H7 (cell line): Measurements from ENCODE around the gene KCNK10. TPM values are rescaled to one million over a fixed set of nuclear protein-coding genes. Genes with fewer than 3 reads are reported as not detected.
"Not testable (repeated sequence)": the region's sequence is repeated elsewhere in the genome, so short reads cannot be mapped to it uniquely, and the experiment has no call there.

ENCODE experiments used
- DNase-seq: peaks from one replicate; pipeline ENCODE4 v3.0.0; 2012
- H3K27me3 ChIP-seq: 2 replicates; pipeline ENCODE4 v1.6.0; 2011; ENCODE audit warnings: mild to moderate bottlenecking, low read length; ENCODE audit not compliant: control insufficient read depth, insufficient read depth
- H3K36me3 ChIP-seq: replicated peaks from 2 replicates; pipeline ENCODE4 v1.5.1; 2011; ENCODE audit warnings: low read length; ENCODE audit not compliant: control insufficient read depth, insufficient read depth
- H3K4me3 ChIP-seq: 2 replicates; pipeline ENCODE4 v1.5.1; 2011; ENCODE audit warnings: low read depth, mild to moderate bottlenecking, control low read depth, low read length, moderate library complexity; ENCODE audit not compliant: insufficient read depth
- total RNA-seq: library from RNA; depleted of rRNA; stranded (reverse); fragments of >200 nt; shearing (Covaris generic); gene quantifications from 2 replicates; pipeline ENCODE4 v1.2.3, GENCODE V29; 2014

KCNK10 gene
- total RNA-seq, 1 experiment from 2014 or later = 0.03 TPM

GRCh38 chr14:88269806-88270420, 53.2 kb downstream of the KCNK10 start:
- Histone ChIP-seq H3K36me3 (no peaks in the 10 kb centered on the region), H3K4me3 (no peak overlapping the region), H3K27me3 (no peaks in the 10 kb centered on the region)
- DNase-seq = peak; percentile 37

DNA sequence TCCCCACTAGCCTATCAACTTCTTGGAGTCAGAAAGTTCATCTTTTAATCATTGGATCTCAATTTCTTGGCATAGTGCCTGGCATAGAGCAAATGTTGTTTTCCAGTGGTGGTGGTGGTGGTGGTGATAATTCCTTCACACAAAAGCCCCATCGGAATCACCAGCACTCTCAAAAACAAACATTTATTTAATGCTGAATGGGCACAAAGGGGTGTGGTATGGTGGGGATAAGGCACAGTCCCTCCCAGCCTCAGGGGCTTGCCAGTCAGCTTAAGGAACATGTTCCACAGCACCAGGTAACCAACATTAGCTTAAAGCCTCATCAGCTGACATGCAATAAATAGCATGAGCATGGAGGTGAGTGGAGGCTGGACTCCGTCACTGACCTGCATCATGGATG, 56.6 kb downstream of the KCNK10 start:
- H3K36me3 ChIP-seq = no peaks in the 10 kb centered on the region
- no peaks in the 10 kb centered on the region for H3K27me3 ChIP-seq
- no peak overlapping the region for H3K4me3 ChIP-seq
- DNase-seq = no peak

- H3K4me3 ChIP-seq = no peak overlapping the region
- no peak for DNase-seq
- no peaks in the 10 kb centered on the region for H3K36me3 ChIP-seq
- H3K27me3 ChIP-seq = no peaks in the 10 kb centered on the region
These were observed 59.0 kb downstream of the KCNK10 start for GRCh38 chr14:88264116-88264515.

DNA sequence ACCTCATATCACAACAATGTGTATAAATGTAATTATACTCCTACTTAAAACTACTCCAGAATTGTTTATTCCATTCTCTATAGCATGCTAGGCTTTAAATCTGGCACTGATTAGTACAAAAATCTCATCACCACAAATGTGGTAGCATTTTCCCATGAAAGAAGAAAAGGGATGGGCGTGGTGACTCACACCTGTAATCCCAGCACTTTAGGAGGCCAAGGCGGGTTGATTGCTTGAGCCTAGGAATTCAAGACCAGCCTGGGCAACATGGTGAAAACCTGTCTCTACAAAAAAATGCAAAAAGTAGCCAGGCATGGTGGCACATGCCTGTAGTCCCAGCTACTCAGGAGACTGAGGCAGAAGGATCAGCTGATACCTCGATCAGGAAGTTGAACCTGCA, 61.8 kb downstream of the KCNK10 start:
- H3K36me3 ChIP-seq, H3K27me3 ChIP-seq, H3K4me3 ChIP-seq, DNase-seq: not testable (repeated sequence)

DNA sequence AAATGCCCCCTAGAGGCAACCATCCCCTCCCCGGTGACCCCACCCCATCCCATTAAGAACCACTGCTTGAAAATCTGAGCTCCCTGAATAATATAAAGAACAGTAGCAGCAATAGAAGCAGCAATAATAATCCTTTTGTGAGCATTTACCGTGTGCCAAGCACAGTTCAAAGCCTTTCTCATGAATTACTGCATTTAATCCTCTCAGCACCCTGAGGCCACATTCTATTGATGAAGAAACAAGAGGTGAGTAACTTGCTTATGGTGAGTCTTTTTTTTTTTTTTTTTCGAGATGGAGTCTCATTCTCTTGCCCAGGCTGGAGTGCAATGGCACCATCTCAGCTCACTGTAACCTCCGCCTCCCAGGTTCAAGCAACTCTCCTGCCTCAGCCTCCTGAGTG, 65.0 kb downstream of the KCNK10 start:
- H3K27me3 ChIP-seq = no peaks in the 10 kb centered on the region
- H3K36me3 ChIP-seq = no peaks in the 10 kb centered on the region
- H3K4me3 ChIP-seq = no peak overlapping the region
- no peak for DNase-seq

- Histone ChIP-seq H3K27me3 (no peaks in the 10 kb centered on the region), H3K36me3 (no peaks in the 10 kb centered on the region), H3K4me3 (no peak overlapping the region)
- DNase-seq = no peak
These were observed 65.8 kb downstream of the KCNK10 start for GRCh38 chr14:88256997-88257950.

GRCh38 chr14:88255798-88256197, 67.3 kb downstream of the KCNK10 start:
- H3K36me3 ChIP-seq = no peaks in the 10 kb centered on the region
- DNase-seq = no peak
- H3K4me3 ChIP-seq = no peak overlapping the region
- H3K27me3 ChIP-seq = no peaks in the 10 kb centered on the region

DNA sequence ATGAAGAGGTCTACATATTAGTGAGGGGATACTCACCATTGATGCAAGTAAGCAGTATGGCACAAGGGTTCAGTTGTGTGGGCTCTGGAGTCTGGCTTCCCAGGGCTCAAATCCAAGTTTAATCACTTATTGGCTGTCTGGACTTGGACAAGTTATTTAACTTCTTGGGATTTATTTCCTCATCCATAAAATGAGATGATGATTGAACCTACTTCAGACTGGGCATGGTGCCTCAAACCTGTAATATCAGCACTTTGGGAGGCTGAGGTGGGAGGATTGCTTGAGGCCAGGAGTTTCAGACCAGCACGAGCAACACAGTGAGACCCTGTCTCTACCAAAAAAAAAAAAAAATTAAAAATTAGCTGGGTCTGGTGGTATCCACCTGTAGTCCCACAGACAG, 67.9 kb downstream of the KCNK10 start:
- DNase-seq = no peak
- Histone ChIP-seq H3K36me3 (no peaks in the 10 kb centered on the region), H3K4me3 (no peak overlapping the region), H3K27me3 (no peaks in the 10 kb centered on the region)

- H3K4me3 ChIP-seq = no peak overlapping the region
- no peaks in the 10 kb centered on the region for H3K27me3 ChIP-seq
- no peaks in the 10 kb centered on the region for H3K36me3 ChIP-seq
- DNase-seq = no peak
These were observed 70.6 kb downstream of the KCNK10 start for GRCh38 chr14:88252498-88252897.

GRCh38 chr14:88251650-88252049, 71.4 kb downstream of the KCNK10 start:
- no peaks in the 10 kb centered on the region for H3K27me3 ChIP-seq
- H3K36me3 ChIP-seq = no peaks in the 10 kb centered on the region
- H3K4me3 ChIP-seq = no peak overlapping the region
- no peak for DNase-seq

- DNase-seq = no peak
- no peaks in the 10 kb centered on the region for H3K27me3 ChIP-seq
- no peaks in the 10 kb centered on the region for H3K36me3 ChIP-seq
- no peak overlapping the region for H3K4me3 ChIP-seq
These were observed 73.8 kb downstream of the KCNK10 start for GRCh38 chr14:88249266-88249665.

- Histone ChIP-seq H3K27me3 (no peaks in the 10 kb centered on the region), H3K36me3 (no peaks in the 10 kb centered on the region), H3K4me3 (no peak overlapping the region)
- DNase-seq = no peak
These were observed 74.5 kb downstream of the KCNK10 start for GRCh38 chr14:88248606-88249005.

- no peak overlapping the region for H3K4me3 ChIP-seq
- DNase-seq = no peak
- no peaks in the 10 kb centered on the region for H3K36me3 ChIP-seq
- no peaks in the 10 kb centered on the region for H3K27me3 ChIP-seq
These were observed 75.8 kb downstream of the KCNK10 start for GRCh38 chr14:88247228-88247627.

DNA sequence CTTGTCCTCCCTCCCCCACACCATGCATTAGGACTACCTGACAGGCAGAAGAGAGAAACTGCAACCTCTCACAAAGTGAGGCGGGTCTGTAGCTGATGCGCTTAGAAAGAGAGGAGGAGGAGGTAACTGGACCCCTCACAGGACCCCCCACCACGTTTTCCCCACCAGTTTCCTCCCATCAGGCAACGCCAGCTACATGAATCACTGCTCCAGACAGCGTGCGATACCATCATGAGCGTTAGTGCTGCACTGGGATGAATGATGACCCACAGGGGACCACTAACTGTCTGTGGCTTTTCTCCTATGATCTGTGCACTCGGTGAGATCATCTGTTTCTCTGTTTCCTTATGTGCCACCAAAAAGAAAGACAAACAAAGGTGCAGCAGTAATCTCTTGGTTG, 77.7 kb downstream of the KCNK10 start:
- H3K36me3 ChIP-seq = no peaks in the 10 kb centered on the region
- DNase-seq = peak; percentile 39
- no peaks in the 10 kb centered on the region for H3K27me3 ChIP-seq
- no peak overlapping the region for H3K4me3 ChIP-seq

- Histone ChIP-seq H3K27me3 (no peaks in the 10 kb centered on the region), H3K36me3 (no peaks in the 10 kb centered on the region), H3K4me3 (no peak overlapping the region)
- no peak for DNase-seq
These were observed 79.1 kb downstream of the KCNK10 start for GRCh38 chr14:88243946-88244345.
